NT2/D1 (cell line): ENCODE results near the gene HOPX.

Experiments
- SUZ12 ChIP-seq: IDR thresholded peaks from 2 replicates; pipeline ENCODE4 v1.6.1; 2011; ENCODE audit not compliant: insufficient read length, insufficient read depth; ENCODE audit errors: extremely low read depth
- YY1 ChIP-seq: IDR thresholded peaks from 2 replicates; pipeline ENCODE4 v1.6.1; 2011; ENCODE audit not compliant: insufficient read length, insufficient read depth
- ZNF274 ChIP-seq: IDR thresholded peaks from 2 replicates; pipeline ENCODE4 v1.6.1; 2011; ENCODE audit warnings: mild to moderate bottlenecking, low read depth, low read length

DNA sequence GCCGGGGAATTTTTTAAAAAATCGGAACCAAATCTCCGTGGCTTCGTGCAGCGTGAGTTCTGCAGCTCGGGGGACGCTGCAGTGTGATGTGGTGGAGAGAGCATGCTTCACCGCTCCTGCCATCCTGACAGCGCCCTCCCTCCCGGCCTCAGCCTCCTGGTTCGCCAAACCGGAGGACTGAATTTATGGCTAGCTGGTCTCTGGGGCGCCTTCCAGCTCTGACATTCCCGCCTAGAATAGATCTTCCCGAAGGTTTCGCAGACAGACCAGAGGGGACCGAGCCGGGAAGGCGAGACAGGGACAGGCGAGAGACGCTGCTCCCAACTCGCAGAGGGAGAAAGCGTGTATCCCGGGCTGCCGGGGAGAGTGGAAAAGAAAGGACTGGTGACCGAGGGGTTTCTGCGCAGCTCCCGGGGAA is 25.9 kb downstream of the HOPX start:
- TF ChIP-seq ZNF274 (no peak), YY1 (no peak), SUZ12 (no peak)
